ENCODE results near the gene RNF168. TPM values are rescaled to one million over a fixed set of nuclear protein-coding genes. Genes with fewer than 3 reads are reported as not detected.

The RNF168 gene
- total and polyA plus RNA-seq, 10 donors: 3.4 to 28.3 (median 22.9) TPM

DNA sequence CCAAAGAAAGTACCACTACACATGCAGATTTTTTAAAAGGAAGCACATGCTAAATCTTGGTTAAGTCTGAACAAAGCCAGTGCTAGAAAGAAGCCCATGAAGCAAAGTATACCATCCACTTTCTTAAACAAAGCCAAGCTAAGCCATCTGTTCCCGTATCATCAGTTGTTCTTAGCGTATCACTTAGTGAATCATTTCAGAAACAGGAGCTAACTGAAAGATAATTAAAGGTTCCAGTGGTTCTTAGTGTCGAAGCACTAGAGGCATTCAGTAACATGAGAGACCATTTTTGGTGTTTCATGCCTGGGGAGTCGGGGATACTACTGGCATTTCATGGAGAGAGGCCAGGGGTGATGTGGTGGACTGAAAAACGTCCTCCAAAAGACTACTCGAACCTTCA lies 84.2 kb downstream of the RNF168 start:
- no peaks in the 10 kb centered on the region for H3K36me3 ChIP-seq
- TF ChIP-seq CTCF (IDR thresholded peaks at IDR 0.05 in 8 of 11, conservative IDR thresholded peaks at IDR 0.05 in 3 of 11) (no peak), POLR2A (IDR thresholded peaks at IDR 0.05) (no peak), POLR2AphosphoS5 (IDR thresholded peaks at IDR 0.05) (no peak)
- 90 to 94% (median 93%) methylated on average over 6 of the region's 6 CpGs for WGBS, 5 donors
- no peaks in the 10 kb centered on the region for H3K27me3 ChIP-seq (replicated peaks in 1 of 7)
- H3K9me3 ChIP-seq: no peaks in the 10 kb centered on the region
- no peak overlapping the region for H3K4me3 ChIP-seq
- DNase-seq: no peak
- H3K4me1 ChIP-seq: peaks cover 0 to 99% (median 41%) of the 10 kb centered on the region in 6 donors
- H3K27ac ChIP-seq: no peak overlapping the region
- intact Hi-C loops (cut with DNase I; ENCODE audit: low total_unique reads): no loop called here

Small RNA genes lying within 50 kb of the gene (small RNA-seq; reads per million reads assigned to genes)
- gene AC083822.1 (0 reads per million in 4 donors), gene AC117490.1 (0 reads per million in 4 donors), gene RPS29P3 (0 reads per million in 4 donors)

Other genes with a start within 250 kb of the RNF168 start
- gene PCYT1A, start 216.0 kb downstream of the RNF168 start, total RNA-seq: 100 to 1,000 TPM in 3 of 7 donors, 10 to 100 TPM in 4; 63.2 to 128 (median 94.9) TPM
- 10 to 100 TPM; 10.6 to 27.1 (median 24.9) TPM for gene PCYT1A, start 216.0 kb downstream of the RNF168 start, polyA plus RNA-seq
- gene DYNLT2B, start 185.5 kb downstream of the RNF168 start, total RNA-seq: 10 to 100 TPM in 1 of 7 donors, 1 to 10 TPM in 6; 1.7 to 10.4 (median 4.8) TPM
- 10 to 100 TPM; 15.1 to 21.3 (median 17.2) TPM for gene DYNLT2B, start 185.5 kb downstream of the RNF168 start, polyA plus RNA-seq
- gene TM4SF19, start 165.4 kb downstream of the RNF168 start, total RNA-seq: under 1 TPM in 1 of 7 donors, not detected in 6; 0.46 TPM
- gene TM4SF19, start 165.4 kb downstream of the RNF168 start, polyA plus RNA-seq: 1 to 10 TPM in 1 of 3 donors, not detected in 2; 6.5 TPM
- 10 to 100 TPM; 21.1 to 59.0 (median 53.6) TPM for gene UBXN7, start 71.3 kb downstream of the RNF168 start, total RNA-seq
- 10 to 100 TPM in 1 of 3 donors, 1 to 10 TPM in 2; 2.4 to 12.8 (median 2.5) TPM for gene UBXN7, start 71.3 kb downstream of the RNF168 start, polyA plus RNA-seq
- gene SMCO1, start 11.6 kb upstream of the RNF168 start, total RNA-seq: not detected
- not detected for gene SMCO1, start 11.6 kb upstream of the RNF168 start, polyA plus RNA-seq
- gene WDR53, start 64.8 kb upstream of the RNF168 start, total RNA-seq: 10 to 100 TPM in 5 of 7 donors, 1 to 10 TPM in 2; 6.2 to 17.7 (median 13.0) TPM
- gene WDR53, start 64.8 kb upstream of the RNF168 start, polyA plus RNA-seq: 10 to 100 TPM; 13.7 to 17.1 (median 16.6) TPM
- gene FBXO45, start 64.9 kb upstream of the RNF168 start, total RNA-seq: 10 to 100 TPM in 3 of 7 donors, 1 to 10 TPM in 4; 7.2 to 11.7 (median 8.3) TPM
- 1 to 10 TPM; 2.3 to 4.4 (median 3.1) TPM for gene FBXO45, start 64.9 kb upstream of the RNF168 start, polyA plus RNA-seq
- 10 to 100 TPM; 25.7 to 35.2 (median 30.8) TPM for gene NRROS, start 135.9 kb upstream of the RNF168 start, total RNA-seq
- 10 to 100 TPM in 1 of 3 donors, 1 to 10 TPM in 2; 7.8 to 20.3 (median 8.4) TPM for gene NRROS, start 135.9 kb upstream of the RNF168 start, polyA plus RNA-seq
- gene CEP19, start 208.5 kb upstream of the RNF168 start, total RNA-seq: 1 to 10 TPM; 2.3 to 6.4 (median 3.4) TPM
- 1 to 10 TPM in 2 of 3 donors, under 1 TPM in 1; 0.68 to 2.9 (median 1.2) TPM for gene CEP19, start 208.5 kb upstream of the RNF168 start, polyA plus RNA-seq
- 10 to 100 TPM; 14.1 to 29.2 (median 17.8) TPM for gene PIGX, start 208.6 kb upstream of the RNF168 start, total RNA-seq
- 1 to 10 TPM; 4.5 to 6.7 (median 5.3) TPM for gene PIGX, start 208.6 kb upstream of the RNF168 start, polyA plus RNA-seq
- gene PAK2, start 236.1 kb upstream of the RNF168 start, total RNA-seq: 100 to 1,000 TPM in 5 of 7 donors, 10 to 100 TPM in 2; 95.1 to 113 (median 108) TPM
- gene PAK2, start 236.1 kb upstream of the RNF168 start, polyA plus RNA-seq: 10 to 100 TPM; 21.2 to 34.9 (median 25.1) TPM